ENCODE measurements around the gene IL5. TPM values are rescaled to one million over a fixed set of nuclear protein-coding genes. Genes with fewer than 3 reads are reported as not detected.
"Not testable (repeated sequence)": the region's sequence is repeated elsewhere in the genome, so short reads cannot be mapped to it uniquely, and the experiment has no call there.

IL5 gene
- total RNA-seq, 2 experiments from 2014 or later, result not detected

- H3K36me3 Mint-ChIP-seq (ENCODE audit: low read depth), result no peaks in the 10 kb centered on the region
- H3K27ac Mint-ChIP-seq, result no peak overlapping the region
- peaks cover 4% of the 10 kb centered on the region for H3K27me3 Mint-ChIP-seq (ENCODE audit: low read depth)
- no peak overlapping the region for H3K4me3 Mint-ChIP-seq
- H3K9me3 Mint-ChIP-seq, result no peaks in the 10 kb centered on the region
- peaks cover 29% of the 10 kb centered on the region for H3K4me1 Mint-ChIP-seq (ENCODE audit: low read depth)
- CTCF ChIA-PET, result interaction anchor here (0.8 to 3.1 kb wide), 20 partner anchors 11 to 292 kb away, joined by 3 to 33 read pairs (median 4); no protein-coding TSS in a partner anchor
- no peak for DNase-seq
- intact Hi-C loops (cut with micrococcal nuclease), result loop anchor here (5.0 kb wide), 3 partner anchors 49 to 209 kb away; partner anchors contain the start of gene KIF3A
Measured at GRCh38 chr5:132528021-132528420, 15.3 kb downstream of the IL5 start.

DNA sequence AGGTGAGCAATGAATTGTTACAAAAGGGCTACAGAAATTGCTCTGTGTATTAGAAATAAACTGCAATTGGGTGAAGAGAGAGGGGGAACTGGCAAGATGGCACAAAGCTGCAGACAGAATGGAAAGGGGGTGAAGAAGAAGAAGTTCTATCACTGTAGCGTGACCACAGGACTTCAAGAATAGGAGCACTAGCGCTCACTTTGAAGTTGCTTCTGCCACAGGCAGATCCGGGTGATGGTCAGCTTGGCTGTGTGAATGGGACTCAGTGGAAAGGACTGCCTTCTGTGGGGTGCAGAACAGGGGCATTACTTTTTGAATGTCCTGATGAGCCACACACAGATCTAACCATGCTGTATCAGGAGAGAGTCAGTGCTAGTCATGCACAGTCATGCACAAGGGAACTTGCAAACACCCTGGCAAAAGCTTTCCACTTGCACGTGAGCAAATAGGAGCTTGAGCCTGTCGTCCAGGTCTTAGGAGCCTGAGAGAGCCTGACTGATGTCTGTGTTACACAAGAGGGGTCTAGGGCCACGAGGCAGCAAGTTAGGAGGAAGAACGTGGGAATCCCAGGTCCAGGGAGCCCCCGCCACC lies 16.3 kb downstream of the IL5 start:
- Mint-ChIP-seq H3K27ac (no peak overlapping the region), H3K27me3 (ENCODE audit: low read depth) (peaks cover 4% of the 10 kb centered on the region), H3K4me3 (no peak overlapping the region), H3K4me1 (ENCODE audit: low read depth) (peaks cover 29% of the 10 kb centered on the region), H3K9me3 (no peaks in the 10 kb centered on the region), H3K36me3 (ENCODE audit: low read depth) (no peaks in the 10 kb centered on the region)
- DNase-seq, result no peak
- intact Hi-C loops (cut with micrococcal nuclease), result loop anchor here (1.0 to 5.0 kb wide), 8 partner anchors 50 to 293 kb away; partner anchors contain the start of gene KIF3A
- CTCF ChIA-PET, result interaction anchor here (0.6 to 3.0 kb wide), 44 partner anchors 10 to 364 kb away, joined by 3 to 33 read pairs (median 4); no protein-coding TSS in a partner anchor

DNA sequence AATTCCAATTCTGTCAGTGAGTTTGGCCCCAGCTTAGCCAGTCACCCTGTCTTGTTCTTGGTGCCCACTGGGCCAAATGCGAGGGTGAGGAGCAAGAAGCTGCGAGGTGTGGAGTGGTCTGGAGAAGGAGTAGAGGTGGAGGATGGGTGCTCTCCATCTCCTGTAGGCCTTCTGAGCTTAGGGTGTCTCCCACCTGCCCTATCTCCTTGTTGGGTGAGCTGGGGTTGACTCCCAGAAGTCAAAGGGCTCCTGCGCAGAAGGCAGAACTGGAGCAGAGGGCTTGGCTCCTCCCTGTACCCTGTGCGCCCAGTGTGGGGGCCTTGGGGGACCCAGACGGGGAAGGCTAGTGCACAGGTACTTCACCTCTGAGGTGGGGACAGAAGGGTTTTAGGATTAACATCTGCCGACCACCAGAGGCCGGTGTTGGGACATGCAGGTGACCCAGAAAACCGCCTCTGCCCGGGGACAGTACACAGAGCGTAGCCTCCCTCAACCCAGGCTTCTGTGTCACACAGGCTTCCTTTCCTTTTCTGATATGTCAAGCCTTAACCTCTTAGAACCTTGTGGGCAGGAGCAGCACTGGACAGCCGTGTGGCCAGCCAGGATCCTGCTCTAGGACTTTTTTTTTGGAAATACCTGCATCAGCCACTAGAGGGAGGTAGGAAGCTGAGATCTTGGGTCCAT lies 16.9 kb downstream of the IL5 start:
- no peaks in the 10 kb centered on the region for H3K9me3 Mint-ChIP-seq
- H3K36me3 Mint-ChIP-seq (ENCODE audit: low read depth), result no peaks in the 10 kb centered on the region
- no peak overlapping the region for H3K4me3 Mint-ChIP-seq
- peaks cover 4% of the 10 kb centered on the region for H3K27me3 Mint-ChIP-seq (ENCODE audit: low read depth)
- H3K27ac Mint-ChIP-seq, result no peak overlapping the region
- CTCF ChIA-PET, result interaction anchor here (0.5 to 3.0 kb wide), 46 partner anchors 11 to 1092 kb away, joined by 3 to 33 read pairs (median 4); partner anchors contain the start of genes CCNI2, GDF9, KIF3A and UQCRQ
- DNase-seq, result peak; percentile 52
- intact Hi-C loops (cut with micrococcal nuclease), result loop anchor here (1.0 to 5.0 kb wide), 8 partner anchors 51 to 294 kb away; partner anchors contain the start of gene KIF3A
- H3K4me1 Mint-ChIP-seq (ENCODE audit: low read depth), result peaks cover 29% of the 10 kb centered on the region

DNA sequence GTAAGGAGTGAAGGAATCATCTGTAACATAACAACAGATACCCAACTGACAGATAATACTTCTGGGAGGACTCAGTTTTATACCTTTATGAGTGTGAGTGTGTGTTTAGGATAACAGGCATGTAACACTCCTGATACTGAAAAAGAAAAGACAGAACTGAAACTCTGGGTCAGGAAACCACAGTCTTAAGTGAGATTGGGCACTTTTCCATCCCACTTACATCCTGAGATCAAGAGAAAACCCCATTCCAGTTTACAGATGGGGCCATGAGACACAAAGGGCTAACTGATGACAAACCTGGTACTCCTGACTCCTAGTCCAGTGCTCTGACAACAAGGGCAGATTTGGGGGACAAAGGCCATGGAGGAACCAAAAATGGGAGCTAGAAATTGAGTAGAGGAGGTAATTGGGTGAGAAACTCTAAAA lies 18.0 kb downstream of the IL5 start:
- no peak overlapping the region for H3K27ac Mint-ChIP-seq
- H3K36me3 Mint-ChIP-seq (ENCODE audit: low read depth), result no peaks in the 10 kb centered on the region
- peak; percentile 24 for DNase-seq
- no peak overlapping the region for H3K4me3 Mint-ChIP-seq
- CTCF ChIA-PET, result interaction anchor here (0.6 to 3.0 kb wide), 15 partner anchors 20 to 797 kb away, joined by 3 to 33 read pairs (median 7); partner anchors contain the start of gene CCNI2
- H3K9me3 Mint-ChIP-seq, result no peaks in the 10 kb centered on the region
- peaks cover 37% of the 10 kb centered on the region for H3K4me1 Mint-ChIP-seq (ENCODE audit: low read depth)
- H3K27me3 Mint-ChIP-seq (ENCODE audit: low read depth), result peaks cover 4% of the 10 kb centered on the region
- intact Hi-C loops (cut with micrococcal nuclease), result loop anchor here (1.0 to 5.0 kb wide), 4 partner anchors 52 to 212 kb away; partner anchors contain the start of gene KIF3A

DNA sequence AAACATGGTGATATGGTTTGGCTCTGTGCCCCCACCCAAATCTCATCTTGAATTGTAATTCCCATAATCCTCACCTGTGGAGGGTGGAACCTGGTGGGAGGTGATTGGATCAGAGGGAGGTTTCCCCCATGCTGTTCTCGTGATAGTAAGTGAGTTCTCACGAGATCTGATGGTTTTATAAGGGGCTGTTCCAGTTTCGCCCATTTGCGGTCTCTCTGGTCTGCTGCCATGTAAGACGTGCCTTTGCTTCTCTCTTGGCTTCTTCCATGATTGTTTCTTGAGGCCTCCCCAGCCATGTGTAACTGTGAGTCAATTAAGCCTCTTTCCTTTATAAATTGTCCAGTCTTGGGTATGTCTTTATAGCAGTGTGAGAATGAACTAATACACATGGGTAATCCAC lies 18.4 kb downstream of the IL5 start:
- H3K4me1 Mint-ChIP-seq (ENCODE audit: low read depth), result peaks cover 39% of the 10 kb centered on the region
- not testable (repeated sequence) for DNase-seq; H3K27ac Mint-ChIP-seq; H3K36me3 Mint-ChIP-seq (ENCODE audit: low read depth); H3K27me3 Mint-ChIP-seq (ENCODE audit: low read depth); H3K4me3 Mint-ChIP-seq; H3K9me3 Mint-ChIP-seq
- CTCF ChIA-PET, result interaction anchor here (1.4 to 3.0 kb wide), 7 partner anchors 21 to 295 kb away, joined by 3 to 33 read pairs (median 7); partner anchors contain the start of gene CCNI2
- intact Hi-C loops (cut with micrococcal nuclease), result loop anchor here (1.0 to 5.0 kb wide), 4 partner anchors 52 to 212 kb away; partner anchors contain the start of gene KIF3A

- H3K27ac Mint-ChIP-seq; DNase-seq; H3K27me3 Mint-ChIP-seq (ENCODE audit: low read depth); H3K4me3 Mint-ChIP-seq; intact Hi-C loops (cut with micrococcal nuclease); H3K9me3 Mint-ChIP-seq; H3K36me3 Mint-ChIP-seq (ENCODE audit: low read depth): not testable (repeated sequence)
- peaks cover 32% of the 10 kb centered on the region for H3K4me1 Mint-ChIP-seq (ENCODE audit: low read depth)
- CTCF ChIA-PET, result interaction anchor here (1.0 to 1.1 kb wide), 2 partner anchors 13 to 15 kb away, joined by 4 read pairs; no protein-coding TSS in a partner anchor
Measured at GRCh38 chr5:132522067-132522466, 21.3 kb downstream of the IL5 start.

GRCh38 chr5:132513618-132514336 lies 29.5 kb downstream of the IL5 start:
- H3K4me3 Mint-ChIP-seq; DNase-seq; H3K4me1 Mint-ChIP-seq (ENCODE audit: low read depth); H3K9me3 Mint-ChIP-seq; CTCF ChIA-PET; H3K27ac Mint-ChIP-seq; H3K36me3 Mint-ChIP-seq (ENCODE audit: low read depth); intact Hi-C loops (cut with micrococcal nuclease); H3K27me3 Mint-ChIP-seq (ENCODE audit: low read depth): not testable (repeated sequence)

- Mint-ChIP-seq H3K27me3 (ENCODE audit: low read depth) (peaks cover 12% of the 10 kb centered on the region), H3K4me3 (no peak overlapping the region)
Measured at GRCh38 chr5:132510076-132510475, 33.2 kb downstream of the IL5 start.

DNA sequence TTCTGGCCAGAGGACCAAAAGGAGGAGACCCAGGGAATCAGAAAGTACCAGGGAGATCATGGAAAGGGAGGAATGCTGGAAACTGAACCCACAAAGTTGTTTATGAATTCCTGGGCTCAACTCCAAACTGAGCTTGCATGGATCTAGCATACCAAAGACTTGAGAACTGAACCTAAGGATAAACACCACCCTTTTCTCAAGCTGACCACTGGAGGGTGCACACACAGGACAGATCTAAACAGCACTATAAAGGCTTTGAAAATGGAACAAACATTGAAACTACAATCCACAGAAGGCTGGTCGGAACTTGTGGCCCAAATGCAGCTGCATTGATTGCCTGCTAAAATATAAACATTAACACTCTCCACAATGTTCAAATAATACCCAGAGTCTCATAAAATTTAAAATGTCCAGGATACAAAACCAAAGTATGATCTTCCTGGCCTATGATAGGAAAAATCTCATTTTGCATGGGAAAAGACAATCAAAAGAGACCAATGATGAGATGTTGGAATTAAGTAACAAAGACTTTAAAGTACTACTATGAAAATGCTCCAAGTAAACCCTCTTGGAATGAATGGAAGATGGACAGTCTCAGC lies 37.1 kb downstream of the IL5 start:
- Mint-ChIP-seq H3K27ac (no peak overlapping the region), H3K27me3 (ENCODE audit: low read depth) (peaks cover 11% of the 10 kb centered on the region), H3K4me1 (ENCODE audit: low read depth) (no peaks in the 10 kb centered on the region), H3K36me3 (ENCODE audit: low read depth) (no peaks in the 10 kb centered on the region), H3K9me3 (no peaks in the 10 kb centered on the region), H3K4me3 (no peak overlapping the region)
- CTCF ChIA-PET, result interaction anchor here (0.7 to 13.3 kb wide), 6 partner anchors 18 to 314 kb away, joined by 3 to 466 read pairs (median 6); no protein-coding TSS in a partner anchor
- intact Hi-C loops (cut with micrococcal nuclease), result loop anchor here (1.0 to 5.0 kb wide), 2 partner anchors 296 to 314 kb away; no protein-coding TSS in a partner anchor
- DNase-seq, result peak; percentile 32

More at GRCh38 chr5:132510076-132510475, 33.2 kb downstream of the IL5 start:
- intact Hi-C loops (cut with micrococcal nuclease), result no loop called here
- no peaks in the 10 kb centered on the region for H3K9me3 Mint-ChIP-seq
- no peak overlapping the region for H3K27ac Mint-ChIP-seq
- no peak for DNase-seq
- CTCF ChIA-PET, result interaction anchor here (1.0 to 3.4 kb wide), 4 partner anchors 9 to 124 kb away, joined by 4 to 13 read pairs (median 9); no protein-coding TSS in a partner anchor
- no peaks in the 10 kb centered on the region for H3K4me1 Mint-ChIP-seq (ENCODE audit: low read depth)
- no peaks in the 10 kb centered on the region for H3K36me3 Mint-ChIP-seq (ENCODE audit: low read depth)

GRCh38 chr5:132505641-132506040 lies 37.7 kb downstream of the IL5 start:
- Mint-ChIP-seq H3K27me3 (ENCODE audit: low read depth) (peaks cover 11% of the 10 kb centered on the region), H3K9me3 (no peaks in the 10 kb centered on the region), H3K36me3 (ENCODE audit: low read depth) (no peaks in the 10 kb centered on the region), H3K27ac (no peak overlapping the region), H3K4me1 (ENCODE audit: low read depth) (peaks cover 2% of the 10 kb centered on the region), H3K4me3 (no peak overlapping the region)
- intact Hi-C loops (cut with micrococcal nuclease), result loop anchor here (1.0 to 5.0 kb wide), 2 partner anchors 297 to 315 kb away; no protein-coding TSS in a partner anchor
- CTCF ChIA-PET, result interaction anchor here (0.6 to 13.3 kb wide), 7 partner anchors 17 to 315 kb away, joined by 3 to 466 read pairs (median 3); no protein-coding TSS in a partner anchor
- no peak for DNase-seq

DNA sequence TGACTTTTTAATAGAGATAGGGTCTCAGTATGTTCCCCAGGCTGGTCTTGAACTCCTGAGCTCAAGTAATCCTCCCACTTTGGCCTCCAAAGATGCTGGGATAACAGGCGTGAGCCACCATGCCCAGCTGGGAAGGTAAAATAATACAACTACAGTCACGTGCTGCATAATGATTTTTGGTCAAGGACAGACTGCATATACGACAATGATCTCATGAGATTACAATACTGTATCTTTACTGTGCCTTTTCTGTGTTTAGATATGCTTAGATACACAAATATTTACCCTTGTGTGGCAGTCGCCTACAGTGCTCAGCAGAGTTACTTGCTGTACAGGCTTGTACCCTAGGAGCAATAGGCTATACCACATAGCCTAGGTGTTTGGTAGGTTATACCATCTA lies 38.6 kb downstream of the IL5 start:
- Mint-ChIP-seq H3K9me3 (no peaks in the 10 kb centered on the region), H3K36me3 (ENCODE audit: low read depth) (no peaks in the 10 kb centered on the region), H3K4me1 (ENCODE audit: low read depth) (peaks cover 4% of the 10 kb centered on the region), H3K4me3 (no peak overlapping the region), H3K27me3 (ENCODE audit: low read depth) (peaks cover 8% of the 10 kb centered on the region), H3K27ac (no peak overlapping the region)
- CTCF ChIA-PET, result interaction anchor here (0.6 to 13.3 kb wide), 4 partner anchors 114 to 316 kb away, joined by 3 to 466 read pairs (median 9); no protein-coding TSS in a partner anchor
- intact Hi-C loops (cut with micrococcal nuclease), result loop anchor here (5.0 kb wide), 1 partner anchor 298 kb away; no protein-coding TSS in a partner anchor
- no peak for DNase-seq

All from activated naive CD4-positive, alpha-beta T cell treated with anti-CD3 and anti-CD28 coated beads for 36 hours (primary cell).